ENCODE results near the gene ENOX2.

Gene ENOX2

DNA sequence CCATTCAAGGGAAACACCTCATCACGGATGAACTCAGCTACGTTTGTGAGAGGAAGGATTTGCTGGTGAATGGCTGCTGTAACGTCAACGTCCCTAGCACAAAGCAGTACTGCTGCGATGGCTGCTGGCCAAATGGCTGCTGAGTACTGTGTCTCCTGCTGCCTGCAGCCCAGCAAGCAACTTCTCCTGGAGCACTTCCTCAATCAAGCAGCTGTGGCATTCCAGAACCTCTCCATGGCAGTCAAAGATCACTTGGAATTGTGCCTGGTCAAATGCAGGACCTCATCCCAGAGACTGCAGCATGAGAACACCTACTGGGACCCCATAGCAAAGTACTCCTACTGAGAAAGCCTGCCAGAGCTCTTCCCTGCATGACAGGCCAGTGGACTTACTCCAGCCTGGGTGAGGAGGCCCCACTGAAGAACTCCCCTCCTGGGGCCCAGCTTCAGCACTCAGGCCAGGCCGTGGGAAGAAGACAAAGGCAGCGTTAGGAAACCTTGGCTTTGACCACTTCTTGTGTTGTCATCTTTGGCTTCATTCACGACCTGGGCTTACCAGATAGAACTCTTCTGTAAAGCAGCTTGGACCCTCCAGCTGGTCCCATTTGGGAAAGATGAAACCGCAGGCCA, 256.9 kb downstream of the ENOX2 start:
- DNase-seq = no peak

- no peak for DNase-seq
Observed at GRCh38 chrX:130637591-130637990, 265.4 kb downstream of the ENOX2 start.

GRCh38 chrX:130636277-130636676, 266.7 kb downstream of the ENOX2 start:
- DNase-seq = no peak

GRCh38 chrX:130631011-130631410, 272.0 kb downstream of the ENOX2 start:
- no peak for DNase-seq

DNA sequence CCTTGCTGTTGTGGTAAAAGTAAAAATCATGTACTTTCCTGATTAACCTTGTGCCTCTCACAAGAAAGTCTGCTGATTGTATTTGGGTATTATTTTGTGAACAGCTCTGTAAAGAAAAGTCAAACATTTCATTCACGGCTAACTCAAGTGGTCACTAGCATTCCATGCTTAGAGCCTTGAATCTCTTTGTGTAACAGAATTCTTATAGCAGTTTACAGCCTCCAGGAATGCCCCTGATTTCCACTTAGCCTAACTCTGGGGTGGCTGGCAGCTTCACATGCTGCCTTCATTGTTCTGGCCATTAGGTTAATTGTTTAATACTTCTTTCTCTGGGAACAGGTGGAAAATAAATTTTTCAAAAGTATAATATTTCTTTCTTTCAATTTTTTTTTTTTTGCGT, 274.5 kb downstream of the ENOX2 start:
- no peak for DNase-seq

- no peak for DNase-seq
Observed at GRCh38 chrX:130626521-130626920, 276.5 kb downstream of the ENOX2 start.

- DNase-seq = no peak
Observed at GRCh38 chrX:130625386-130625785, 277.6 kb downstream of the ENOX2 start.

DNA sequence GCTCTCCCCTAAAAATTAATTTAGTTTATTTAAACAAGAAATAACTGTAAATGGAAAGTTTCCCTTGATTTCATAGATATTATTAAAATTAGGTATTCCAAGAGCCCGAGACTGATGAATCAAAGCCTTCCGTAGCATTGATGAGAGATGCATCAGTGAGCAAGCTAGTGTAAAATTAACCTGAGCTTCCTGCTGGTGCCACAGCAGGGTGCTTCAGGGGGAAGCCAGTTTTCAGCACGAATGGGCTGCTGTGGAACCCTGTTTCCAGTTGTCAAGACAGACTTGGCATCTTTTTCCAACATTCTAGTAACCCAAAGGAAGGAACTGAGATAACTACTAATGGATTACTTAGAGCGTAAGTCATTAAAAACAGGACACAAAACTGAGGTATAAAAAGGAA, 279.5 kb downstream of the ENOX2 start:
- DNase-seq = no peak

DNA sequence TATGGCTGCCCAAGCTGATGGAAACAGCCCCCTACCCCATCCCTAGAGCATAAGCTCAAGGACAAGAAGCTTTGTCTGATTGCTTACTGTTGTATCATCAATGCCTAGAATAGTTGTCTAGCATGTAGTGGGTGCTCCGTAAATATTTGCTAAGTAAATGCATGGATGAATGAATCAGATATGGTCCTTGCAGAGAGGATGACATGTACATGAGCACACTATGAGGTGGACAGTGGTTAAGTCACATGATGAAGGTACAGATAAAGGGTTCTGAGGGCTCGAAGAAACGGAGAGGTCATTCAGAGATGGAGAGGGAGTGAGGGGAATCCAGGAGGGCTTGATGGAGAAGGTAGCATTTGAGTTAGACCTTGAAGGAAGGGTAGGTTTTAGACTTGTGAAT, 287.1 kb downstream of the ENOX2 start:
- no peak for DNase-seq

DNA sequence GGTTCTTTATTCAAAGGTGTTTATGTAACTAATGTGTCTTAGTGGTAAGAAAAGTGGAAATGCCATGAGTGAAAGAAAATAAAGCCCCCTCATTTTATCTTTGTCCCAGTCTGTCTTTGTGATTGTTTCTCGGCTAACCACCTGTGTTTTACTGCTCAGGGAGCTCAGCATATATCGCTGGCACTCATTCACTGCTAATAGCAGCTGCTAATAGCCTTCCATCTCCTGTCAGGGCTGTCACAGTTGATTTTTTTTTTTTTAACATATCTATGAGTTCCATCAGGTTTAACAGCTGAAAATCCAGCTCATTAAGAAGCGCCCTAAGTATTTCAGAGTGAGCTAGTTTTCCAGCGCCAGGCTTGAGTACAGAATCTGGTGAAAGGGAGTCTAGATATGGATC, 295.6 kb downstream of the ENOX2 start:
- DNase-seq = no peak

DNA sequence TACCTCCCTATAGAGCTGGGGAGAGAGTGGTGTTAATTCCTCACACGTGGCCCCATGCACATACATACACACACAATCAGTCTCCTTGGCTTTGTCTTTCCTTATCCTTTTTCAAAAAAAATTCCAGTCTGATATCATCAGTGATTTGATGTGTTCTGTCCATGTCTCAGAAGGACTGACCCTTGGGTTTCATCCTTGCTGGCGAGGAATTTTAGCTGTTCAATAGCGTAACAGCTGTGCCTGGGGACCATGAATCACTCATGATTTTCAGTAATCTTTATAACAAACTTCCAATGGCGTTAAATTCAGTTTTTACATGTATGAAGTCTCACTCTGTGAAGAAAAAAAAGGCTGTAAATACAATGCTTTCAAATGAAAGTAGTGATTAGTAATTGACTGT, 296.6 kb downstream of the ENOX2 start:
- DNase-seq = no peak

GRCh38 chrX:130604882-130605281, 298.1 kb downstream of the ENOX2 start:
- no peak for DNase-seq

- DNase-seq = peak in 26 of 58 donors; percentile 0 to 56 (median 6)
Observed at GRCh38 chrX:130594453-130594916, 308.5 kb downstream of the ENOX2 start.

- peak in 2 of 58 donors; percentile 0 to 1 for DNase-seq
Observed at GRCh38 chrX:130593911-130594310, 309.1 kb downstream of the ENOX2 start.

GRCh38 chrX:130592204-130592603, 310.8 kb downstream of the ENOX2 start:
- DNase-seq = no peak

- DNase-seq = no peak
Observed at GRCh38 chrX:130578906-130579305, 324.1 kb downstream of the ENOX2 start.

DNA sequence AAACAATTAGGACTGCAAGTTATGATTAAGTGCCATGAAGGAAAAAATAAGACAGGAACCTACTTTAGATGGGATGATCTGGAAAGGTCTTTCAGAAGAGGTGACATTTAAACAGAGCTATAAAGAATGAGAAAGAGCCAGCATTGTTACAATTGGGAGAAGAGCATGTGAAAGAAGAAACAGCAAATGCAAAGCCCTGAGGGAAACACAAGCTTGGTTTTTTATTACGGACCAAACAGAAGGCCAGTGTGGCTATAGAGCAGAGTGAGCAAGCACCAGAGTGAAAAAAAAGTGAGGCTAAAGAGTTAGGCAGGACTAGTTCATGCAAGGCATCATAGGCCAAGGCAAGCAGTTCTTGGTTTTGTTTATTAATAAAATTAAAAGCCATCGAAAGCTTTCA, 325.6 kb downstream of the ENOX2 start:
- DNase-seq = no peak

- DNase-seq = peak in 32 of 58 donors; percentile 0 to 25 (median 2)
Observed at GRCh38 chrX:130575831-130576389, 327.1 kb downstream of the ENOX2 start.

All from anterior cingulate cortex (tissue), 58 donors.